K562 (cell line): ENCODE data around the gene TSC22D1. TPM values are rescaled to one million over a fixed set of nuclear protein-coding genes. Genes with fewer than 3 reads are reported as not detected.

Experiments used
- ATAC-seq: fragments of 200-7000 bp; cut with Tn5 transposase; 3 replicates; pipeline ENCODE4 v1.9.1; 2020; ENCODE audit warnings: moderate library complexity
- BruUV-seq: library from RNA; stranded (reverse); fragments of 400-500 nt; replicated peaks from 2 replicates; lab custom pipeline; 2021; lab: Mats Ljungman, UMichigan
- CTCF ChIA-PET: fragments of 300-600 bp; formaldehyde crosslinking; extraction: SDS; loops from one replicate; lab custom pipeline; 2021; ENCODE audit warnings: low intra/inter-chr PET ratio; lab: Yijun Ruan, JAX
- POLR2A ChIA-PET: fragments of 300-600, 350-650 bp; sonication (Branson Sonifier 250); formaldehyde crosslinking; extraction: SDS; loops from one replicate; lab custom pipeline; 2021; ENCODE audit warnings: antibody characterized with exemption, inconsistent platforms; lab: Yijun Ruan, JAX
- DNase-seq, 4 experiments: peaks; one replicate each; pipeline versions ENCODE4 v3.0.0 to v3.0.0-alpha.2; 2011 to 2018; ENCODE audit warnings: low spot score in 3 of 4, mixed read lengths in 3 of 4; ENCODE audit errors: extremely low read depth in 1 of 4
- FAIRE-seq: peaks from 2 replicates; lab custom pipeline; 2011; peaks lifted over from hg19 to GRCh38; lab: Jason Lieb, UNC
- H2AFZ ChIP-seq: 2 replicates; pipeline ENCODE4 v1.6.0; 2011; ENCODE audit warnings: low read depth, low read length, control low read depth, inconsistent platforms
- H3K27ac ChIP-seq: fragments of 200-600 bp; 3 replicates; pipeline ENCODE4 v1.8.0; 2011; ENCODE audit warnings: low read depth, mild to moderate bottlenecking, control low read depth, inconsistent platforms, low read length, moderate library complexity, mixed read lengths; ENCODE audit errors: extremely low read depth
- H3K27me3 ChIP-seq, 2 experiments: fragments of 300-600 bp in 1 of 2; 2 replicates in 1 of 2; 3 replicates in 1 of 2; pipeline versions ENCODE4 v1.6.0 to v1.8.0; 2011; ENCODE audit warnings: inconsistent platforms in 2 of 2, low read length in 2 of 2, mild to moderate bottlenecking in 1 of 2, mixed read lengths in 1 of 2, moderate library complexity in 1 of 2; ENCODE audit not compliant: control insufficient read depth in 2 of 2, insufficient read depth in 2 of 2
- H3K36me3 ChIP-seq: fragments of 300-600 bp; 3 replicates; pipeline ENCODE4 v1.8.0; 2011; ENCODE audit warnings: mild to moderate bottlenecking, low read length, inconsistent platforms; ENCODE audit not compliant: control insufficient read depth, insufficient read depth
- H3K4me1 ChIP-seq, 2 experiments: fragments of 200-600 bp in 1 of 2; replicated peaks in 1 of 2; 2 replicates in 1 of 2; 3 replicates in 1 of 2; pipeline versions ENCODE4 v1.5.1 to v1.8.0; 2011; ENCODE audit warnings: inconsistent platforms in 2 of 2, low read length in 2 of 2, mild to moderate bottlenecking in 1 of 2, mixed read lengths in 1 of 2, moderate library complexity in 1 of 2; ENCODE audit not compliant: control insufficient read depth in 2 of 2, insufficient read depth in 2 of 2
- H3K4me2 ChIP-seq: 2 replicates; pipeline ENCODE4 v1.6.1; 2011; ENCODE audit warnings: low read length, control low read depth, inconsistent platforms, mixed read lengths; ENCODE audit not compliant: insufficient read depth
- H3K4me3 ChIP-seq: fragments of 200-600 bp; sonication (generic), shearing (Covaris generic); 2 replicates; pipeline ENCODE4 v1.5.1; 2016; ENCODE audit warnings: control low read depth, inconsistent platforms
- H3K79me2 ChIP-seq: fragments of 200-600 bp; 3 replicates; pipeline ENCODE4 v1.8.0; 2011; ENCODE audit warnings: low read length, inconsistent platforms; ENCODE audit not compliant: control insufficient read depth, insufficient read depth
- H3K9ac ChIP-seq, 2 experiments: 2 replicates each; pipeline versions ENCODE4 v1.6.0 to v1.6.1; 2011; ENCODE audit warnings: low read depth in 2 of 2, low read length in 2 of 2, control low read depth in 1 of 2, inconsistent platforms in 1 of 2, mild to moderate bottlenecking in 1 of 2, mixed read lengths in 1 of 2; ENCODE audit not compliant: insufficient read depth in 1 of 2
- H3K9me1 ChIP-seq: one replicate; pipeline ENCODE4 v1.6.0; 2011; ENCODE audit warnings: inconsistent platforms, mild to moderate bottlenecking, low read length, moderate library complexity; ENCODE audit not compliant: control insufficient read depth, insufficient read depth
- H3K9me3 ChIP-seq: replicated peaks from 2 replicates; pipeline ENCODE4 v1.5.1; 2011; ENCODE audit warnings: low read depth, low read length, inconsistent platforms; ENCODE audit not compliant: control insufficient read depth, insufficient read depth
- H4K20me1 ChIP-seq: replicated peaks from 2 replicates; pipeline ENCODE4 v1.6.1; 2011; ENCODE audit warnings: low read length, inconsistent platforms, mixed read lengths; ENCODE audit not compliant: control insufficient read depth, insufficient read depth
- CREB1 ChIP-seq, 2 experiments: sonication (generic) in 1 of 2; formaldehyde crosslinking in 1 of 2; IDR thresholded peaks; 2 replicates each; pipeline versions ENCODE4 v1.6.1 to v1.8.0; 2012 to 2022; ENCODE audit warnings: inconsistent platforms in 1 of 2, mild to moderate bottlenecking in 1 of 2, missing genetic modification reagents in 1 of 2, moderate library complexity in 1 of 2
- HDGF ChIP-seq: fragments of 450-650 bp; IDR thresholded peaks from 2 replicates; pipeline ENCODE4 v1.6.1; 2016
- MAFF ChIP-seq: IDR thresholded peaks from 2 replicates; pipeline ENCODE4 v1.6.1; 2012; ENCODE audit warnings: low read length, improper control_type of control experiment
- MGA ChIP-seq: fragments of 450-650 bp; IDR thresholded peaks from 2 replicates; pipeline ENCODE4 v1.6.1; 2016; ENCODE audit warnings: mild to moderate bottlenecking, moderate library complexity
- RBM14 ChIP-seq: fragments of 200-400 bp; formaldehyde crosslinking; IDR thresholded peaks from 2 replicates; pipeline ENCODE4 v1.6.1; 2018; ENCODE audit warnings: low read depth, mild to moderate bottlenecking, low read length, moderate library complexity, borderline replicate concordance; ENCODE audit not compliant: insufficient read depth
- RBM34 ChIP-seq: fragments of 200-400 bp; formaldehyde crosslinking; IDR thresholded peaks from 2 replicates; pipeline ENCODE4 v1.6.1; 2018; ENCODE audit warnings: low read length, borderline replicate concordance; ENCODE audit not compliant: insufficient read depth
- USF2 ChIP-seq: sonication (generic); formaldehyde crosslinking; IDR thresholded peaks from 2 replicates; pipeline ENCODE4 v1.5.0; 2020; ENCODE audit warnings: missing genetic modification reagents
- XRCC4 ChIP-seq: IDR thresholded peaks from one replicate; pipeline ENCODE4 v1.6.1; 2011; ENCODE audit not compliant: insufficient read depth, insufficient read length; ENCODE audit errors: extremely low read depth
- ZEB2 ChIP-seq: fragments of 450-650 bp; IDR thresholded peaks from 2 replicates; pipeline ENCODE4 v1.6.1; 2016
- ZNF436 ChIP-seq: fragments of 250-450, 450-650 bp; sonication (Bioruptor Pico); formaldehyde crosslinking; IDR thresholded peaks from 2 replicates; pipeline ENCODE4 v1.7.0; 2020; ENCODE audit warnings: mild to moderate bottlenecking
- ZNF57 ChIP-seq: fragments of 450-650 bp; formaldehyde crosslinking; IDR thresholded peaks from 2 replicates; pipeline ENCODE4 v1.4.0; 2020; ENCODE audit warnings: mild to moderate bottlenecking, moderate library complexity
- WGBS: fragments of 100-300 bp; shearing (Covaris generic); methylation state at CpG from one replicate; pipeline ENCODE4 v1.1.6; 2016; ENCODE audit warnings: low coverage, mixed read lengths; ENCODE audit not compliant: insufficient coverage; ENCODE audit errors: missing lambda C conversion rate; 5-methylcytosine and 5-hydroxymethylcytosine counted together
- in situ Hi-C: fragments of 300-500 bp; cut with MboI; formaldehyde crosslinking; loops from 4 replicates; pipeline ENCODE4 v1.15.0; 2018; ENCODE audit warnings: inconsistent platforms, mixed read lengths
- intact Hi-C: fragments of 100-400 bp; cut with micrococcal nuclease; formaldehyde crosslinking; loops from 2 replicates; pipeline ENCODE4 v1.14.2; 2022
- polyA plus RNA-seq, 8 experiments: library from polyadenylated mRNA; depleted of rRNA in 4 of 8; stranded (reverse) in 5 of 8; unstranded in 3 of 8; fragments of >200 nt; fragmentation: Nextera tagmentation in 2 of 8; fragmentation: Illumina TruSeq in 1 of 8; extraction: Ambion mirVana in 2 of 8; extraction: Trizol in 1 of 8; gene quantifications; 2 replicates each; pipeline versions ENCODE4 v1.2.1 to v1.2.3, GENCODE V29; 2011 to 2014; ENCODE audit warnings: inconsistent platforms in 1 of 8, missing spikeins in 1 of 8
- total RNA-seq, 7 experiments: library from RNA; depleted of rRNA in 6 of 7; stranded (reverse); fragments of >200 nt in 6 of 7; fragmentation: Illumina TruSeq in 2 of 7; extraction: Trizol in 2 of 7; gene quantifications; 2 replicates each; pipeline versions ENCODE4 v1.2.1 to v1.2.3, GENCODE V29; 2011 to 2021; ENCODE audit warnings: low replicate concordance in 1 of 7

TSC22D1 gene
- total and polyA plus RNA-seq, 9 of the 15 experiments (the other 6 are each of a cell fraction or from before 2014, with no cell fraction given) = 2.6 to 19.8 (median 8.4) TPM

GRCh38 chr13:44561351-44561750 is 14.8 kb downstream of the TSC22D1 start:
- Histone ChIP-seq H3K4me3 (no peak overlapping the region), H3K27ac (no peak overlapping the region), H3K36me3 (no peaks in the 10 kb centered on the region), H3K79me2 (0 out of 3 replicates have a peak, but pooled peaks cover 2% of the 10 kb centered on the region), H3K9me3 (no peaks in the 10 kb centered on the region), H3K4me1 (0 out of 5 replicates have a peak, but pooled peaks cover 0 to 4% of the 10 kb centered on the region in 2 experiments), H3K9ac (no peak overlapping the region), H3K9me1 (no peaks in the 10 kb centered on the region), H3K4me2 (no peak overlapping the region), H2AFZ (no peak overlapping the region), H3K27me3 (no peaks in the 10 kb centered on the region), H4K20me1 (no peaks in the 10 kb centered on the region)
- FAIRE-seq (no peak), ATAC-seq (no peak), DNase-seq (no peak)
- ChIA-PET POLR2A (interaction anchor here (0.6 kb wide), 1 partner anchor 12 kb away, joined by 3 read pairs; no protein-coding TSS in a partner anchor), CTCF (no interaction called here)
- intact Hi-C loops (no loop called here), in situ Hi-C loops (no loop called here)
- no TSS peak for BruUV-seq
- WGBS = 24% methylated on average over 2 of the region's 2 CpGs
- TF ChIP-seq ZNF436 = no peak
- TF ChIP-seq MAFF = no peak
- no peak for TF ChIP-seq CREB1 (IDR thresholded peaks at IDR 0.05)
- TF ChIP-seq CREB1 (CRISPR knock-in tag; IDR thresholded peaks at IDR 0.05) = no peak
- no peak for TF ChIP-seq HDGF
- no peak for TF ChIP-seq RBM34
- TF ChIP-seq MGA = no peak
- no peak for TF ChIP-seq ZEB2
- no peak for TF ChIP-seq ZNF57 (CRISPR knock-in tag)
- TF ChIP-seq USF2 (CRISPR knock-in tag) = no peak
- no peak for TF ChIP-seq XRCC4
- no peak for TF ChIP-seq RBM14
